IPS DF 4.7 (cell line): ENCODE measurements around the gene COL11A2.
"Not testable (repeated sequence)": the region's sequence is repeated elsewhere in the genome, so short reads cannot be mapped to it uniquely, and the experiment has no call there.

Source experiments
- DNase-seq: peaks from one replicate; pipeline ENCODE4 v3.0.0-alpha.2; 2013; ENCODE audit warnings: low spot score; ENCODE audit errors: extremely low read depth

The COL11A2 gene

GRCh38 chr6:33192105-33192646, at the start of gene COL11A2:
TSS of gene COL11A2 (minus strand) at chr6:33192467. CDS start at chr6:33192240, 227 bp downstream.
- DNase-seq, result no peak

- DNase-seq, result no peak
Measured at GRCh38 chr6:33241968-33242367, 49.7 kb upstream of the COL11A2 start.

- DNase-seq, result no peak
Measured at GRCh38 chr6:33237741-33238140, 45.5 kb upstream of the COL11A2 start.

GRCh38 chr6:33236852-33237251, 44.6 kb upstream of the COL11A2 start:
- DNase-seq, result no peak

- no peak for DNase-seq
Measured at GRCh38 chr6:33236328-33236727, 44.1 kb upstream of the COL11A2 start.

GRCh38 chr6:33235221-33235634, 43.0 kb upstream of the COL11A2 start:
- no peak for DNase-seq

- DNase-seq, result not testable (repeated sequence)
Measured at GRCh38 chr6:33226503-33227120, 34.3 kb upstream of the COL11A2 start.

- no peak for DNase-seq
Measured at GRCh38 chr6:33217681-33218080, 25.4 kb upstream of the COL11A2 start.

- no peak for DNase-seq
Measured at GRCh38 chr6:33217246-33217645, 25.0 kb upstream of the COL11A2 start.

- DNase-seq, result no peak
Measured at GRCh38 chr6:33216117-33216649, 23.9 kb upstream of the COL11A2 start.

GRCh38 chr6:33215271-33216116, 23.2 kb upstream of the COL11A2 start:
- DNase-seq, result no peak

GRCh38 chr6:33213989-33214335, 21.7 kb upstream of the COL11A2 start:
- DNase-seq, result no peak

- no peak for DNase-seq
Measured at GRCh38 chr6:33213166-33213988, 21.1 kb upstream of the COL11A2 start.

GRCh38 chr6:33212857-33213165, 20.5 kb upstream of the COL11A2 start:
- no peak for DNase-seq

GRCh38 chr6:33211666-33212422, 19.6 kb upstream of the COL11A2 start:
- no peak for DNase-seq

GRCh38 chr6:33211136-33211535, 18.9 kb upstream of the COL11A2 start:
- DNase-seq, result no peak

- DNase-seq, result no peak
Measured at GRCh38 chr6:33209856-33210255, 17.6 kb upstream of the COL11A2 start.

GRCh38 chr6:33208091-33208967, 16.1 kb upstream of the COL11A2 start, which contains the start of gene RING1:
TSS of gene RING1 (plus strand) at chr6:33208500. CDS start at chr6:33208823, 323 bp downstream.
- no peak for DNase-seq

- DNase-seq, result no peak
Measured at GRCh38 chr6:33207552-33208090, 15.4 kb upstream of the COL11A2 start.
